WTC11 (cell line): ENCODE data around the gene MERTK. TPM values are rescaled to one million over a fixed set of nuclear protein-coding genes. Genes with fewer than 3 reads are reported as not detected.

ENCODE experiments used
- ATAC-seq: fragments of 200-7000 bp; cut with Tn5 transposase; 2 replicates; pipeline ENCODE4 v1.10.0; 2021; ENCODE audit warnings: mild to moderate bottlenecking, moderate library complexity
- CTCF ChIA-PET: fragments of 300-600 bp; sonication (Branson Sonifier 250); formaldehyde crosslinking; loops from one replicate; lab custom pipeline; 2021; ENCODE audit warnings: antibody characterized with exemption; lab: Charles Lee
- POLR2A ChIA-PET: fragments of 350-600 bp; sonication (Branson Sonifier 250); formaldehyde crosslinking; loops from one replicate; lab custom pipeline; 2021; ENCODE audit warnings: antibody characterized with exemption; lab: Charles Lee
- DNase-seq: peaks from one replicate; pipeline ENCODE4 v3.0.0; 2021; ENCODE audit warnings: low spot score
- H3K27ac Mint-ChIP-seq: 2 replicates; pipeline ENCODE4 v1.8.0; 2021; ENCODE audit warnings: mixed read lengths
- H3K27me3 Mint-ChIP-seq: 2 replicates; pipeline ENCODE4 v1.8.0; 2021; ENCODE audit warnings: low read depth, mild to moderate bottlenecking, moderate library complexity, mixed read lengths
- H3K36me3 Mint-ChIP-seq: 2 replicates; pipeline ENCODE4 v1.8.0; 2021; ENCODE audit warnings: mixed read lengths
- H3K4me1 Mint-ChIP-seq: 2 replicates; pipeline ENCODE4 v1.8.0; 2022; ENCODE audit warnings: mixed read lengths
- H3K4me3 Mint-ChIP-seq: 2 replicates; pipeline ENCODE4 v1.8.0; 2021; ENCODE audit warnings: mild to moderate bottlenecking, moderate library complexity, mixed read lengths
- H3K9me3 Mint-ChIP-seq: 2 replicates; pipeline ENCODE4 v1.8.0; 2021; ENCODE audit warnings: mixed read lengths
- ATF1 ChIP-seq: sonication (generic); formaldehyde crosslinking; IDR thresholded peaks from 2 replicates; pipeline ENCODE4 v1.8.1; 2023; ENCODE audit warnings: mild to moderate bottlenecking, moderate library complexity, missing genetic modification reagents
- CREM ChIP-seq: sonication (generic); formaldehyde crosslinking; IDR thresholded peaks from 2 replicates; pipeline ENCODE4 v1.8.1; 2022; ENCODE audit warnings: mild to moderate bottlenecking, missing genetic modification reagents, moderate library complexity
- EMX1 ChIP-seq: fragments of 250-450 bp; sonication (Bioruptor Pico); IDR thresholded peaks from 2 replicates; pipeline ENCODE4 v1.8.0; 2021; ENCODE audit warnings: mild to moderate bottlenecking
- ETV6 ChIP-seq: sonication (generic); formaldehyde crosslinking; IDR thresholded peaks from 2 replicates; pipeline ENCODE4 v1.8.1; 2022; ENCODE audit warnings: mild to moderate bottlenecking, missing genetic modification reagents
- FOXK1 ChIP-seq: sonication (generic); formaldehyde crosslinking; IDR thresholded peaks from 2 replicates; pipeline ENCODE4 v1.8.0; 2022; ENCODE audit warnings: mild to moderate bottlenecking, moderate library complexity, missing genetic modification reagents
- GABPB1 ChIP-seq: sonication (generic); formaldehyde crosslinking; IDR thresholded peaks from 2 replicates; pipeline ENCODE4 v1.8.1; 2023; ENCODE audit warnings: mild to moderate bottlenecking, missing genetic modification reagents
- JAZF1 ChIP-seq: fragments of 250-450 bp; sonication (Bioruptor Pico); IDR thresholded peaks from 2 replicates; pipeline ENCODE4 v1.9.0; 2021; ENCODE audit warnings: moderate library complexity, mild to moderate bottlenecking, inconsistent platforms
- MXD4 ChIP-seq: fragments of 250-450 bp; sonication (Bioruptor Pico); IDR thresholded peaks from 2 replicates; pipeline ENCODE4 v1.8.0; 2021; ENCODE audit warnings: mild to moderate bottlenecking, moderate library complexity, borderline replicate concordance
- NR1H2 ChIP-seq: sonication (generic); formaldehyde crosslinking; IDR thresholded peaks from 2 replicates; pipeline ENCODE4 v1.9.0; 2021; ENCODE audit warnings: mild to moderate bottlenecking, moderate library complexity, missing genetic modification reagents
- NR3C1 ChIP-seq: sonication (generic); formaldehyde crosslinking; conservative IDR thresholded peaks from 2 replicates; pipeline ENCODE4 v1.8.1; 2023; ENCODE audit warnings: low read depth, mild to moderate bottlenecking, missing genetic modification reagents
- RORB ChIP-seq: fragments of 250-450 bp; sonication (Bioruptor Pico); IDR thresholded peaks from 2 replicates; pipeline ENCODE4 v1.9.0; 2021; ENCODE audit warnings: mild to moderate bottlenecking
- SMAD4 ChIP-seq: sonication (generic); formaldehyde crosslinking; IDR thresholded peaks from 2 replicates; pipeline ENCODE4 v1.8.0; 2022; ENCODE audit warnings: mild to moderate bottlenecking, missing genetic modification reagents
- SOX15 ChIP-seq: fragments of 250-450 bp; sonication (Bioruptor Pico); IDR thresholded peaks from 2 replicates; pipeline ENCODE4 v1.9.0; 2021; ENCODE audit warnings: mild to moderate bottlenecking
- TCF7 ChIP-seq: sonication (generic); formaldehyde crosslinking; IDR thresholded peaks from 2 replicates; pipeline ENCODE4 v1.8.0; 2022; ENCODE audit warnings: mild to moderate bottlenecking, low read depth, missing genetic modification reagents, moderate library complexity
- TEAD1 ChIP-seq: sonication (generic); formaldehyde crosslinking; IDR thresholded peaks from 2 replicates; pipeline ENCODE4 v1.8.0; 2022; ENCODE audit warnings: mild to moderate bottlenecking, missing genetic modification reagents
- ZBTB21 ChIP-seq: sonication (generic); formaldehyde crosslinking; IDR thresholded peaks from 2 replicates; pipeline ENCODE4 v1.8.1; 2023; ENCODE audit warnings: mild to moderate bottlenecking, missing genetic modification reagents, borderline replicate concordance
- ZMAT4 ChIP-seq: fragments of 250-450 bp; sonication (Bioruptor Pico); IDR thresholded peaks from 2 replicates; pipeline ENCODE4 v1.9.0; 2021; ENCODE audit warnings: mild to moderate bottlenecking
- ZNF121 ChIP-seq: sonication (generic); formaldehyde crosslinking; IDR thresholded peaks from 2 replicates; pipeline ENCODE4 v1.8.0; 2023; ENCODE audit warnings: missing genetic modification reagents
- ZNF281 ChIP-seq: sonication (generic); formaldehyde crosslinking; IDR thresholded peaks from 2 replicates; pipeline ENCODE4 v1.8.0; 2023; ENCODE audit warnings: mild to moderate bottlenecking, missing genetic modification reagents
- ZNF317 ChIP-seq: sonication (generic); formaldehyde crosslinking; IDR thresholded peaks from 2 replicates; pipeline ENCODE4 v1.8.1; 2023; ENCODE audit warnings: low read depth, mild to moderate bottlenecking, moderate library complexity, missing genetic modification reagents, borderline replicate concordance
- ZNF396 ChIP-seq: fragments of 250-450 bp; sonication (Bioruptor Pico); IDR thresholded peaks from 2 replicates; pipeline ENCODE4 v1.8.0; 2021; ENCODE audit warnings: mild to moderate bottlenecking, moderate library complexity, borderline replicate concordance
- total RNA-seq: library from RNA; stranded (reverse); gene quantifications from 3 replicates; pipeline ENCODE4 v1.2.3, GENCODE V29; 2021
- TF ChIP-seq, protein P1 (sequence below): sonication (generic); formaldehyde crosslinking; conservative IDR thresholded peaks from 2 replicates; pipeline ENCODE4 v1.8.1; 2022; ENCODE audit warnings: mild to moderate bottlenecking, missing genetic modification reagents
- TF ChIP-seq, protein P2 (sequence below): sonication (generic); formaldehyde crosslinking; IDR thresholded peaks from 2 replicates; pipeline ENCODE4 v1.8.1; 2022; ENCODE audit warnings: mild to moderate bottlenecking, moderate library complexity, missing genetic modification reagents
- TF ChIP-seq, protein P3 (sequence below): sonication (generic); formaldehyde crosslinking; IDR thresholded peaks from 2 replicates; pipeline ENCODE4 v1.8.1; 2022; ENCODE audit warnings: mild to moderate bottlenecking, missing genetic modification reagents, moderate library complexity, borderline replicate concordance
- TF ChIP-seq, protein P4 (sequence below): fragments of 250-450 bp; sonication (Bioruptor Pico); IDR thresholded peaks from 2 replicates; pipeline ENCODE4 v2.1.2; 2022; ENCODE audit warnings: mild to moderate bottlenecking, moderate library complexity
- TF ChIP-seq, protein P5 (sequence below): sonication (generic); formaldehyde crosslinking; IDR thresholded peaks from 2 replicates; pipeline ENCODE4 v1.8.0; 2022; ENCODE audit warnings: mild to moderate bottlenecking, missing genetic modification reagents

The MERTK gene
- total RNA-seq, 1 experiment from 2014 or later = 6.9 TPM

DNA sequence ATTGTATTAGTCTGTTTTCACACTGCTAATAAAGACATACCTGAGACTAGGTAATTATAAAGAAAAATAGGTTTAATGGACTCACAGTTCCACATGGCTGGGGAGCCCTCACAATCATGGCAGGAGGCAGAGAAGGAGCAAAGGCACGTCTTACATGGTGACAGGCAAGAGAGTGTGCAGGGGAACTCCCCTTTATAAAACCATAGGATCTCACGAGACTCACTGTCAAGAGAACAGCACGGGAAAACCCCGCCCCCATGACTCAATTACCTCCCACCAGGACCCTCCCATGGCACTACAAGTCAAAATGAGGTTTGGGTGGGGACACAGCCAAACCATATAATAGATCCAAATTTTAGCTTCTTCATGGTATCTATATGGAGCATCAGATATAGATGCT lies 87.1 kb downstream of the MERTK start:
- ChIA-PET CTCF (no interaction called here), POLR2A (no interaction called here)
- ATAC-seq (no peak), DNase-seq (no peak)
- H3K36me3 Mint-ChIP-seq = peaks cover 6% of the 10 kb centered on the region
- H3K4me1 Mint-ChIP-seq = peaks cover 3% of the 10 kb centered on the region
- no peak overlapping the region for H3K27ac Mint-ChIP-seq
- H3K4me3 Mint-ChIP-seq = no peak overlapping the region
- H3K27me3 Mint-ChIP-seq = no peaks in the 10 kb centered on the region
- H3K9me3 Mint-ChIP-seq = no peaks in the 10 kb centered on the region
- TF ChIP-seq GABPB1 (CRISPR knock-in tag) (no peak), ZNF396 (CRISPR knock-in tag) (no peak), ZNF317 (CRISPR knock-in tag) (no peak), ZNF121 (CRISPR knock-in tag) (no peak), ATF1 (CRISPR knock-in tag) (no peak), FOXK1 (CRISPR knock-in tag) (no peak)
- TF ChIP-seq, protein P1, sequence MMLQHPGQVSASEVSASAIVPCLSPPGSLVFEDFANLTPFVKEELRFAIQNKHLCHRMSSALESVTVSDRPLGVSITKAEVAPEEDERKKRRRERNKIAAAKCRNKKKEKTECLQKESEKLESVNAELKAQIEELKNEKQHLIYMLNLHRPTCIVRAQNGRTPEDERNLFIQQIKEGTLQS (CRISPR knock-in tag) = no peak
- TF ChIP-seq, all 79 proteins: peak for 0

DNA sequence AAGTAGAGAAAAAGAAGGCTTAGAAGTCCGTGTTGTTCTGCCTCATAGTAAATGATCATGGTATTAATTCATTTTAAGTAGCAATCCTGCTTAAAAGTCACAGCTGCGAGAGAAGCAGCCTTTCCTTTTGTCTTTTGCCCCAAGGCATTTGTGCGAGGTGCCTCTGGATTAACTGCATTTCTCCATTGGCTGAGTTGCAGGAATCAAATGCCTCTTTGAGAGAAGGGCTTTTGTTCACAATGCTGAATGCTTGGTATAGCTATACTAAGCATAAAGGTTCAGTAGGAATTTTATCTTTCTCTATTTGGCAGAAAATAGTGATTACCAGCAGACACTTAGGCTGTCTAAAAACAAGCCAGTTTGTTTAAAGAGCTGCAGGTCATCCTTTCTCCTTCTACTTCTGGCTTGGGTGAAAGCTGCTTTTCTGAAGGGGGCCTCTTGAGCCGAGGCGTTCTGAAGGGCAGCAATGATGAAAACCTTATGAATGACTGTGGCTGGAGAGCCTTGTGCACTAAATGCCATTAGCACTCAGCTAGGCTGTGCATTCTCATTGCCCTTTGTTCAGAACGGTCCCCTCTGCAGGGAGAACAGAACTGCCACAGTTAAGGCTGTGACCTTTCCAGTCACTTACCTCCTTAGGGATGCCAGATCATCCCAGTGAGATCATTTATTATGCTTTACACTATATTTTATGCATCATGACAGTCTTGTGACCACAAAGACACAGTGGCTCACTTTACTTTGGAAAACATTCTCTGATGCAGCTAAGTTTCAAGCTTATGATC lies 87.9 kb downstream of the MERTK start:
- CTCF ChIA-PET = interaction anchor here (0.9 kb wide), 1 partner anchor 89 kb away, joined by 3 read pairs; no protein-coding TSS in a partner anchor
- DNase-seq = no peak
- Mint-ChIP-seq H3K9me3 (no peaks in the 10 kb centered on the region), H3K27me3 (no peaks in the 10 kb centered on the region), H3K36me3 (peaks cover 6% of the 10 kb centered on the region), H3K4me1 (peaks cover 3% of the 10 kb centered on the region), H3K27ac (no peak overlapping the region), H3K4me3 (no peak overlapping the region)
- POLR2A ChIA-PET = no interaction called here
- no peak for ATAC-seq
- TF ChIP-seq SOX15 (no peak), ETV6 (no peak), ATF1 (CRISPR knock-in tag) (no peak), TCF7 (no peak), JAZF1 (CRISPR knock-in tag) (no peak), ZBTB21 (CRISPR knock-in tag) (no peak), EMX1 (no peak), ZMAT4 (CRISPR knock-in tag) (no peak), NR1H2 (CRISPR knock-in tag) (no peak), CREM (CRISPR knock-in tag) (no peak)
- TF ChIP-seq, protein P2, sequence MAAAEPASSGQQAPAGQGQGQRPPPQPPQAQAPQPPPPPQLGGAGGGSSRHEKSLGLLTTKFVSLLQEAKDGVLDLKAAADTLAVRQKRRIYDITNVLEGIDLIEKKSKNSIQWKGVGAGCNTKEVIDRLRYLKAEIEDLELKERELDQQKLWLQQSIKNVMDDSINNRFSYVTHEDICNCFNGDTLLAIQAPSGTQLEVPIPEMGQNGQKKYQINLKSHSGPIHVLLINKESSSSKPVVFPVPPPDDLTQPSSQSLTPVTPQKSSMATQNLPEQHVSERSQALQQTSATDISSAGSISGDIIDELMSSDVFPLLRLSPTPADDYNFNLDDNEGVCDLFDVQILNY (CRISPR knock-in tag) = no peak
- TF ChIP-seq, protein P3, sequence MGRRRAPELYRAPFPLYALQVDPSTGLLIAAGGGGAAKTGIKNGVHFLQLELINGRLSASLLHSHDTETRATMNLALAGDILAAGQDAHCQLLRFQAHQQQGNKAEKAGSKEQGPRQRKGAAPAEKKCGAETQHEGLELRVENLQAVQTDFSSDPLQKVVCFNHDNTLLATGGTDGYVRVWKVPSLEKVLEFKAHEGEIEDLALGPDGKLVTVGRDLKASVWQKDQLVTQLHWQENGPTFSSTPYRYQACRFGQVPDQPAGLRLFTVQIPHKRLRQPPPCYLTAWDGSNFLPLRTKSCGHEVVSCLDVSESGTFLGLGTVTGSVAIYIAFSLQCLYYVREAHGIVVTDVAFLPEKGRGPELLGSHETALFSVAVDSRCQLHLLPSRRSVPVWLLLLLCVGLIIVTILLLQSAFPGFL (CRISPR knock-in tag) = no peak
- TF ChIP-seq, protein P4, sequence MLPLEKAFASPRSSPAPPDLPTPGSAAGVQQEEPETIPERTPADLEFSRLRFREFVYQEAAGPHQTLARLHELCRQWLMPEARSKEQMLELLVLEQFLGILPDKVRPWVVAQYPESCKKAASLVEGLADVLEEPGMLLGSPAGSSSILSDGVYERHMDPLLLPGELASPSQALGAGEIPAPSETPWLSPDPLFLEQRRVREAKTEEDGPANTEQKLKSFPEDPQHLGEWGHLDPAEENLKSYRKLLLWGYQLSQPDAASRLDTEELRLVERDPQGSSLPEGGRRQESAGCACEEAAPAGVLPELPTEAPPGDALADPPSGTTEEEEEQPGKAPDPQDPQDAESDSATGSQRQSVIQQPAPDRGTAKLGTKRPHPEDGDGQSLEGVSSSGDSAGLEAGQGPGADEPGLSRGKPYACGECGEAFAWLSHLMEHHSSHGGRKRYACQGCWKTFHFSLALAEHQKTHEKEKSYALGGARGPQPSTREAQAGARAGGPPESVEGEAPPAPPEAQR = no peak

- H3K27ac Mint-ChIP-seq = no peak overlapping the region
- DNase-seq = no peak
- peaks cover 7% of the 10 kb centered on the region; the same call in 1 of the 2 replicates for H3K36me3 Mint-ChIP-seq
- H3K4me3 Mint-ChIP-seq = no peak overlapping the region
- peaks cover 3% of the 10 kb centered on the region for H3K4me1 Mint-ChIP-seq
- no peak for ATAC-seq
- CTCF ChIA-PET = no interaction called here
- no peaks in the 10 kb centered on the region for H3K9me3 Mint-ChIP-seq
- no peaks in the 10 kb centered on the region for H3K27me3 Mint-ChIP-seq
- POLR2A ChIA-PET = no interaction called here
- TF ChIP-seq ZNF281 (CRISPR knock-in tag) (no peak), RORB (CRISPR knock-in tag) (no peak), MXD4 (CRISPR knock-in tag) (no peak), TEAD1 (CRISPR knock-in tag) (no peak), SMAD4 (CRISPR knock-in tag) (no peak), NR3C1 (CRISPR knock-in tag) (no peak)
- TF ChIP-seq, protein P5, sequence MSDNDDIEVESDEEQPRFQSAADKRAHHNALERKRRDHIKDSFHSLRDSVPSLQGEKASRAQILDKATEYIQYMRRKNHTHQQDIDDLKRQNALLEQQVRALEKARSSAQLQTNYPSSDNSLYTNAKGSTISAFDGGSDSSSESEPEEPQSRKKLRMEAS (CRISPR knock-in tag) = no peak
Observed at GRCh38 chr2:111990375-111990774, 92.0 kb downstream of the MERTK start.
